Muscle of leg (tissue), 11 donors: ENCODE data around the gene CSNK1A1L. TPM values are rescaled to one million over a fixed set of nuclear protein-coding genes. Genes with fewer than 3 reads are reported as not detected.
"Not testable (repeated sequence)": the region's sequence is repeated elsewhere in the genome, so short reads cannot be mapped to it uniquely, and the experiment has no call there.

Experiments used
- DNase-seq: peaks from one replicate; pipeline ENCODE4 v3.0.0; 2013
- H3K27ac ChIP-seq: one replicate; pipeline ENCODE4 v1.5.1; 2013; ENCODE audit warnings: mild to moderate bottlenecking, low read length, control low read depth
- H3K27me3 ChIP-seq: one replicate; pipeline ENCODE4 v1.6.1; 2013; ENCODE audit warnings: low read length; ENCODE audit not compliant: control insufficient read depth, insufficient read depth
- H3K36me3 ChIP-seq: one replicate; pipeline ENCODE4 v1.6.1; 2013; ENCODE audit warnings: low read length; ENCODE audit not compliant: control insufficient read depth, insufficient read depth
- H3K4me1 ChIP-seq: one replicate; pipeline ENCODE4 v1.6.1; 2013; ENCODE audit warnings: low read length; ENCODE audit not compliant: control insufficient read depth, insufficient read depth
- H3K4me3 ChIP-seq: one replicate; pipeline ENCODE4 v1.5.1; 2013; ENCODE audit warnings: low read length, control low read depth
- H3K9me3 ChIP-seq: replicated peaks from 2 replicates; pipeline ENCODE4 v1.6.1; 2013; ENCODE audit warnings: low read depth, low read length; ENCODE audit not compliant: control insufficient read depth
- WGBS: methylation state at CpG from one replicate; pipeline ENCODE4 v1.1.5; 2013; ENCODE audit warnings: missing lambda C conversion rate; ENCODE audit not compliant: insufficient coverage; 5-methylcytosine and 5-hydroxymethylcytosine counted together
- polyA plus RNA-seq, 8 donors: library from polyadenylated mRNA; unstranded; fragments of 120-200 nt; gene quantifications; one replicate each; pipeline versions ENCODE4 v1.2.1 to v1.2.3, GENCODE V29; 2013; ENCODE audit warnings: inconsistent platforms in 1 of 8, low replicate concordance in 1 of 8; ENCODE audit not compliant: insufficient read length in 8 of 8, insufficient read depth in 1 of 8
- total RNA-seq: library from RNA; stranded (reverse); fragments of 120-200 nt; gene quantifications from one replicate; pipeline ENCODE4 v1.2.4, GENCODE V29; 2013

Gene CSNK1A1L
- total and polyA plus RNA-seq, 9 donors: 0.05 to 0.14 (median 0.11) TPM; not detected in 1

- Histone ChIP-seq H3K9me3 (no peaks in the 10 kb centered on the region), H3K4me1 (peaks cover 9% of the 10 kb centered on the region), H3K4me3 (no peak overlapping the region), H3K27me3 (no peaks in the 10 kb centered on the region), H3K36me3 (no peaks in the 10 kb centered on the region), H3K27ac (no peak overlapping the region)
- no peak for DNase-seq
Measured at GRCh38 chr13:37068962-37069361, 36.5 kb downstream of the CSNK1A1L start.

GRCh38 chr13:37067874-37068273, 37.6 kb downstream of the CSNK1A1L start:
- Histone ChIP-seq H3K27me3 (no peaks in the 10 kb centered on the region), H3K36me3 (no peaks in the 10 kb centered on the region), H3K4me1 (peaks cover 9% of the 10 kb centered on the region), H3K4me3 (no peak overlapping the region), H3K27ac (no peak overlapping the region), H3K9me3 (no peaks in the 10 kb centered on the region)
- DNase-seq: no peak
- WGBS: no CpG with 5 or more reads among the region's 2 CpGs

- H3K4me1 ChIP-seq: peaks cover 8% of the 10 kb centered on the region
- no peaks in the 10 kb centered on the region for H3K36me3 ChIP-seq
- H3K9me3 ChIP-seq: no peaks in the 10 kb centered on the region
- 65% methylated on average over 4 of the region's 6 CpGs for WGBS
- no peak overlapping the region for H3K4me3 ChIP-seq
- no peak overlapping the region for H3K27ac ChIP-seq
- no peaks in the 10 kb centered on the region for H3K27me3 ChIP-seq
- DNase-seq: no peak
Measured at GRCh38 chr13:37065890-37066526, 39.5 kb downstream of the CSNK1A1L start.

- Histone ChIP-seq H3K36me3 (peaks cover 5% of the 10 kb centered on the region), H3K27ac (peak overlapping the region; percentile 32), H3K27me3 (no peaks in the 10 kb centered on the region), H3K4me1 (peaks cover 5% of the 10 kb centered on the region), H3K9me3 (no peaks in the 10 kb centered on the region), H3K4me3 (peak overlapping the region; percentile 77)
- DNase-seq: no peak
- 63% methylated on average over 3 of the region's 10 CpGs for WGBS
Measured at GRCh38 chr13:37059848-37060192, 45.6 kb downstream of the CSNK1A1L start.

GRCh38 chr13:37058910-37059847, 46.3 kb downstream of the CSNK1A1L start, which contains the start of gene SUPT20H:
TSS of gene SUPT20H (minus strand) at chr13:37059688. CDS start at chr13:37051490, 8,198 bp downstream.
- Histone ChIP-seq H3K4me1 (peaks cover 5% of the 10 kb centered on the region), H3K27me3 (no peaks in the 10 kb centered on the region), H3K4me3 (peak within 1 kb of the TSS; percentile 77), H3K27ac (peak within 1 kb of the TSS; percentile 96), H3K9me3 (no peaks in the 10 kb centered on the region), H3K36me3 (peaks cover 5% of the 10 kb centered on the region)
- under 1% methylated on average over 65 of the region's 75 CpGs for WGBS
- peak; percentile 96 for DNase-seq

- not testable (repeated sequence) for H3K4me1 ChIP-seq, DNase-seq, H3K36me3 ChIP-seq, H3K4me3 ChIP-seq, H3K9me3 ChIP-seq, H3K27me3 ChIP-seq, H3K27ac ChIP-seq
- WGBS: no CpG with 5 or more reads among the region's 2 CpGs
Measured at GRCh38 chr13:37056228-37056627, 49.2 kb downstream of the CSNK1A1L start.

Other genes with a start within 250 kb of the CSNK1A1L start
- 12.5 TPM for gene SMAD9, start 185.4 kb downstream of the CSNK1A1L start, total RNA-seq
- gene SMAD9, start 185.4 kb downstream of the CSNK1A1L start, polyA plus RNA-seq: 10 to 100 TPM; 12.2 to 20.1 (median 16.5) TPM
- 21.3 TPM for gene ALG5, start 106.3 kb downstream of the CSNK1A1L start, total RNA-seq
- 10 to 100 TPM; 17.9 to 27.0 (median 20.2) TPM for gene ALG5, start 106.3 kb downstream of the CSNK1A1L start, polyA plus RNA-seq
- 35.0 TPM for gene EXOSC8, start 104.9 kb downstream of the CSNK1A1L start, total RNA-seq
- 10 to 100 TPM; 37.2 to 47.6 (median 39.0) TPM for gene EXOSC8, start 104.9 kb downstream of the CSNK1A1L start, polyA plus RNA-seq
- gene SUPT20H, start 46.0 kb downstream of the CSNK1A1L start, total RNA-seq: 34.7 TPM
- gene SUPT20H, start 46.0 kb downstream of the CSNK1A1L start, polyA plus RNA-seq: 10 to 100 TPM; 45.8 to 62.1 (median 50.0) TPM